ENCODE data around the gene LCN12.

LCN12 gene

GRCh38 chr9:136952876-136953770 is 1.1 kb downstream of the LCN12 start:
- DNase-seq (ENCODE audit: low spot score), result no peak
- Histone ChIP-seq H3K4me3 (no peak overlapping the region), H3K27ac (no peak overlapping the region)
- no peak for TF ChIP-seq CTCF (IDR thresholded peaks at IDR 0.05)

- TF ChIP-seq CTCF (IDR thresholded peaks at IDR 0.05), result no peak
- H3K27ac ChIP-seq, result no peak overlapping the region
- H3K4me3 ChIP-seq, result no peak overlapping the region
- DNase-seq (ENCODE audit: low spot score), result no peak
Observed at GRCh38 chr9:136953771-136954269, 1.7 kb downstream of the LCN12 start.

- no peak for DNase-seq (ENCODE audit: low spot score)
- Histone ChIP-seq H3K4me3 (no peak overlapping the region), H3K27ac (no peak overlapping the region)
- TF ChIP-seq CTCF (IDR thresholded peaks at IDR 0.05), result no peak
Observed at GRCh38 chr9:136954270-136955083, 2.4 kb downstream of the LCN12 start.

GRCh38 chr9:136955202-136955942 is 3.3 kb downstream of the LCN12 start:
- DNase-seq (ENCODE audit: low spot score), result no peak
- H3K4me3 ChIP-seq, result no peak overlapping the region
- no peak overlapping the region for H3K27ac ChIP-seq
- TF ChIP-seq CTCF (IDR thresholded peaks at IDR 0.05), result no peak

GRCh38 chr9:136955943-136956335 is 3.9 kb downstream of the LCN12 start:
- TF ChIP-seq CTCF (IDR thresholded peaks at IDR 0.05), result no peak
- Histone ChIP-seq H3K27ac (no peak overlapping the region), H3K4me3 (no peak overlapping the region)
- no peak for DNase-seq (ENCODE audit: low spot score)

GRCh38 chr9:136956604-136957003 is 4.5 kb downstream of the LCN12 start:
- H3K27ac ChIP-seq, result no peak overlapping the region
- no peak for DNase-seq (ENCODE audit: low spot score)
- no peak for TF ChIP-seq CTCF (IDR thresholded peaks at IDR 0.05)
- no peak overlapping the region for H3K4me3 ChIP-seq
